Nephron progenitor cell (in vitro differentiated cells): ENCODE results near the gene MEI1.

Source experiments
- DNase-seq: peaks from one replicate; pipeline ENCODE4 v3.0.0; 2021
- H3K27ac Mint-ChIP-seq: 2 replicates; pipeline ENCODE4 v1.8.0; 2021; ENCODE audit warnings: mild to moderate bottlenecking, moderate library complexity, mixed read lengths
- H3K27me3 Mint-ChIP-seq: 2 replicates; pipeline ENCODE4 v1.8.0; 2021; ENCODE audit warnings: mild to moderate bottlenecking, low read depth, mixed read lengths; ENCODE audit not compliant: poor library complexity
- H3K36me3 Mint-ChIP-seq: 2 replicates; pipeline ENCODE4 v1.8.0; 2021; ENCODE audit warnings: low read depth, mixed read lengths
- H3K4me1 Mint-ChIP-seq: 2 replicates; pipeline ENCODE4 v1.8.0; 2021; ENCODE audit warnings: mixed read lengths
- H3K4me3 Mint-ChIP-seq: 2 replicates; pipeline ENCODE4 v1.8.0; 2021; ENCODE audit warnings: mild to moderate bottlenecking, moderate library complexity, mixed read lengths
- H3K9me3 Mint-ChIP-seq: 2 replicates; pipeline ENCODE4 v1.8.0; 2021; ENCODE audit warnings: mild to moderate bottlenecking, moderate library complexity, mixed read lengths
- TF ChIP-seq, protein P1 (sequence below): fragments of 200-600 bp; sonication (generic); IDR thresholded peaks from 2 replicates; pipeline ENCODE4 v1.5.0; 2021; ENCODE audit warnings: antibody characterized with exemption

The MEI1 gene

DNA sequence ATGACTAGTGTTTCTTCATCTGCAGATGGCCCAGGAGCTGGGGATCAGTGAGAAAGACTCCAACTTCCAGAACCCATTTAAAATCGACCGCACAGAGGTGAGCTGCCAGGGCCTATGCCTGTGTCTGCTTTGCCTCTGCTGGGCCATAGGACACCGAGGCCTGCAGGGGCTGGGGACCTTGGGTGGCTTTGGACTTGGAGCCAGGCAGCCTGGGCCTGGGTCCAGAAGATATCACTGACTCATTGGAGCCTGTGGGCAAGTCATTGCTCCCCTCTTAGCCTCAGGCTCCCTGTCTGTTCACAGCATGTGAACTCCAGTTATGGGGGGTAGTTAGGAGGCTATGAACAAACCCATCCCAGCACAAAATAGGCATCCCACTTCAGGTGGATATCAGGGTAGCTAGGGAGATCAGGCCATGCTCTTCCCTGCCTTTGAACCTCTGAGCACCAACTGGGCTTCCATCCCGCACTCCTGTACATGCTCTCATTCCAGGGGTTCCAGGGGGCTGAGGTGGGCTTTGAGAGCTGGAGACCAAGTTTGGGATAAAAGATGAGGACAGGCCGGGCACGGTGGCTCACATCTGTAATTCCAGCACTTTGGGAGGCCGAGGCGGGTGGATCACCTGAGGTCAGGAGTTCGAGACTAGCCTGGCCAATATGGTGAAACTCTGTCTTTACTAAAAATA lies 114.6 kb downstream of the MEI1 start:
- Mint-ChIP-seq H3K9me3 (no peaks in the 10 kb centered on the region), H3K4me1 (peaks cover 16% of the 10 kb centered on the region), H3K36me3 (peaks cover 59% of the 10 kb centered on the region), H3K4me3 (no peak overlapping the region), H3K27ac (no peak overlapping the region), H3K27me3 (peaks cover 3% of the 10 kb centered on the region)
- TF ChIP-seq, protein P1, sequence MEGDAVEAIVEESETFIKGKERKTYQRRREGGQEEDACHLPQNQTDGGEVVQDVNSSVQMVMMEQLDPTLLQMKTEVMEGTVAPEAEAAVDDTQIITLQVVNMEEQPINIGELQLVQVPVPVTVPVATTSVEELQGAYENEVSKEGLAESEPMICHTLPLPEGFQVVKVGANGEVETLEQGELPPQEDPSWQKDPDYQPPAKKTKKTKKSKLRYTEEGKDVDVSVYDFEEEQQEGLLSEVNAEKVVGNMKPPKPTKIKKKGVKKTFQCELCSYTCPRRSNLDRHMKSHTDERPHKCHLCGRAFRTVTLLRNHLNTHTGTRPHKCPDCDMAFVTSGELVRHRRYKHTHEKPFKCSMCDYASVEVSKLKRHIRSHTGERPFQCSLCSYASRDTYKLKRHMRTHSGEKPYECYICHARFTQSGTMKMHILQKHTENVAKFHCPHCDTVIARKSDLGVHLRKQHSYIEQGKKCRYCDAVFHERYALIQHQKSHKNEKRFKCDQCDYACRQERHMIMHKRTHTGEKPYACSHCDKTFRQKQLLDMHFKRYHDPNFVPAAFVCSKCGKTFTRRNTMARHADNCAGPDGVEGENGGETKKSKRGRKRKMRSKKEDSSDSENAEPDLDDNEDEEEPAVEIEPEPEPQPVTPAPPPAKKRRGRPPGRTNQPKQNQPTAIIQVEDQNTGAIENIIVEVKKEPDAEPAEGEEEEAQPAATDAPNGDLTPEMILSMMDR, result no peak
- no peak for DNase-seq

DNA sequence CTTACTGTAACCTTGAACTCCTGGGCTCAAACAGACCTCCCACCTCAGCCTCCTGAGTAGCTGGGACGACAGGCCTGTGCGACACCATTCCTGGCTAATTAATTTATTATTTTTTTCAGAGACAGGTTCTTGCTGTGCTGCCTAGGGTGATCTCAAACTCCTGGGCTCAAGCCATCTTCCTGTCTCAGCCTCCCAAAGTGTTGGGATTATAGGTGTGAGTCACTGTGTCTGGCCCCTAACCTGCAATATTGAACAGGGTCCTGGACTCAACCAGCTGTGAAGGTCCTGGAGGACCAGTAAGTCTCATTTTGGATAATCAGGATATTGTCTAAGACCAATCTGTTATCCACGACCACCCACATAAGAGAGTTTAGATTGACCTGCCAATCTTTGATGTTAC lies 116.4 kb downstream of the MEI1 start:
- no peaks in the 10 kb centered on the region for H3K9me3 Mint-ChIP-seq
- H3K27ac Mint-ChIP-seq, result no peak overlapping the region
- H3K4me1 Mint-ChIP-seq, result peaks cover 15% of the 10 kb centered on the region
- no peak for DNase-seq
- peaks cover 3% of the 10 kb centered on the region for H3K27me3 Mint-ChIP-seq
- no peak overlapping the region for H3K4me3 Mint-ChIP-seq
- peaks cover 55% of the 10 kb centered on the region for H3K36me3 Mint-ChIP-seq
- TF ChIP-seq, protein P1, result no peak

DNA sequence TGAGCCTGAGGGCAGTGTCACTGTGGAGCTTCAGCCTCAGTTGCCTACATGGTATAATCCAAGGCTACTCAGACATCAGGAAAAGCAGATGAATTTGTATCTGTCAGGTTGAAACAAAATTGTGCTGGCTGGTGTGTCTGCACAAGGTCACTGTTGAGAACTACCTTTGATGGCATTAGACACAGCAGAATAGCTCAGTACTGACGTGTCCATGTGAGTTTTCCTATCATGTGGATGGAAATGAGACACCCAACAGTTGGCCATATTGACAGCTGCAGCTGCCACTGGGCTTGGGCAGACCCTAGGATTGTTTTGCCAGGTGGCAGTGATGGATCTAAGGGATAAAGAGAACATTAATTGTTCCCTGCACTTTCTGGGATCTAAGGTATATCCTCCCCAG lies 116.9 kb downstream of the MEI1 start:
- peaks cover 20% of the 10 kb centered on the region for H3K4me1 Mint-ChIP-seq

DNA sequence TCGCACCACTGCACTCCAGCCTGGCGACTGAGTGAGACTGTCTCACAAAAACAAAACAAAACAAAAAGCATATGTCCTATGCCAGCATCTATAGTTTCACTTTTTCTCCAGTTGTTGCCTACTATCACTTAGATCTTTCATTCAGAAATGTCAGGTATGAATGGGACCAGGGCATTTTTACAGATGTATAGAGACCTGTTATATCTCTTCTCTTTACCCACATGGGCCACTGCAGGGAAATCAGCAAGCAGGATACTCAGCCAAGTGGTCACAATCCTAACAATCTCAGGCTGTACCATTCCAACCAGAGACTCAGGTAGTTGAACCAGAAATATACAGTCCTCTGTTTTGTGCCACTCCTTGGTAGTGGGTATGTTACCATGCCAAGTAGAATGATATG lies 117.6 kb downstream of the MEI1 start:
- TF ChIP-seq, protein P1, result no peak
- H3K9me3 Mint-ChIP-seq, result no peaks in the 10 kb centered on the region
- no peak overlapping the region for H3K4me3 Mint-ChIP-seq
- H3K27ac Mint-ChIP-seq, result no peak overlapping the region
- no peak for DNase-seq
- peaks cover 49% of the 10 kb centered on the region for H3K36me3 Mint-ChIP-seq
- H3K4me1 Mint-ChIP-seq, result peaks cover 27% of the 10 kb centered on the region
- H3K27me3 Mint-ChIP-seq, result peaks cover 6% of the 10 kb centered on the region

More for the DNA sequence above, 116.9 kb downstream of the MEI1 start:
- TF ChIP-seq, protein P1, result no peak
- Mint-ChIP-seq H3K27me3 (peaks cover 3% of the 10 kb centered on the region), H3K36me3 (peaks cover 53% of the 10 kb centered on the region), H3K4me3 (no peak overlapping the region), H3K27ac (no peak overlapping the region), H3K9me3 (no peaks in the 10 kb centered on the region)
- DNase-seq, result no peak

DNA sequence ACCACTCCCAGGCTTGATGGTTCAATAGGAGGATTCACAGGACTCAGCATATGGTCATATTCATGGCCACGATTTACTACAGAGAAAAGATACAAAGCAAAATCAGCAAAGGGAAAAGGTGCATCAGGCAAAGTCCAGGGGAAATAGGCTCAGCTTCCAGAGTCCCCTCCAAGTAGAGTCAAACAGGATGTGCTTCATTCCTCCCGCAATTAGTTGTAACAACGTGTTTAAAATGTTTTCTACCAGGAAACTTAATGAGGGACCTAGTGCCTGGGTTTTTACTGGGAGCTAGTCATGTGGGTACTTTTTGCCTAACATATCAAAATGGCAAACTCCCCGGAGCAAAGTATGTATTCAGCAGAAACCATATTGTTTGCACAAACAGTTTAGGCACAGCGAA lies 118.7 kb downstream of the MEI1 start:
- DNase-seq, result no peak
- Mint-ChIP-seq H3K27ac (peak overlapping the region; percentile 4), H3K4me3 (no peak overlapping the region), H3K36me3 (peaks cover 54% of the 10 kb centered on the region), H3K9me3 (no peaks in the 10 kb centered on the region), H3K27me3 (peaks cover 6% of the 10 kb centered on the region), H3K4me1 (peaks cover 30% of the 10 kb centered on the region)
- TF ChIP-seq, protein P1, result no peak

DNA sequence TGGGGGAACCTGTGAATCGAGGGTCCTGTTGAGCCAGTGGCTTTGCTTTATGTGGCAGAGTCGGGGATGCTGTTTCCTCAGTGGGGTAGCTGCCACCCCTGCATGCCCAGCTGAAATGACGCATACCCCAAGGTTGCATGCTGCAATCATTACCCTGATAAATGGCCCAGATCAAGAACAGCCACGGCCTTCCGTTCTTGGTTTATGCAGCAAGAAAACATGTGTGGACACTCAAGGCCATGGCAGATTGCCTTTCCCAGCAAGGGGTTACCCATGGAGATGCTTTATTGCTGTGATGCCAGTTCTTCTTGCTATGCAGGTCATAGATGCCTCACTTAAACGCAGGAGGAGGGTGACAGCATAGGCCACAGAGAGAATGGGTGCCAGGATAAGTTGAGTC lies 119.3 kb downstream of the MEI1 start:
- TF ChIP-seq, protein P1, result no peak
- Mint-ChIP-seq H3K4me3 (no peak overlapping the region), H3K9me3 (no peaks in the 10 kb centered on the region), H3K27me3 (peaks cover 6% of the 10 kb centered on the region), H3K36me3 (peaks cover 52% of the 10 kb centered on the region), H3K4me1 (peaks cover 33% of the 10 kb centered on the region), H3K27ac (no peak overlapping the region)
- no peak for DNase-seq
